Large intestine (tissue), 3 donors: ENCODE results near the gene TENT4A. TPM values are rescaled to one million over a fixed set of nuclear protein-coding genes. Genes with fewer than 3 reads are reported as not detected.

Experiments
- DNase-seq, 2 donors: peaks; one replicate each; pipeline versions ENCODE4 v3.0.0 to v3.0.0-alpha.2; 2013
- H3K27ac ChIP-seq: one replicate; pipeline ENCODE4 v1.5.1; 2013; ENCODE audit warnings: low read length
- H3K27me3 ChIP-seq: 2 replicates; pipeline ENCODE4 v1.6.1; 2013; ENCODE audit warnings: low read length; ENCODE audit not compliant: control insufficient read depth, insufficient read depth
- H3K36me3 ChIP-seq: 2 replicates; pipeline ENCODE4 v1.6.1; 2013; ENCODE audit warnings: low read length; ENCODE audit not compliant: control insufficient read depth, insufficient read depth
- H3K4me1 ChIP-seq: one replicate; pipeline ENCODE4 v1.6.1; 2013; ENCODE audit warnings: low read length; ENCODE audit not compliant: control insufficient read depth, insufficient read depth
- H3K4me3 ChIP-seq: one replicate; pipeline ENCODE4 v1.5.1; 2013; ENCODE audit warnings: low read length
- H3K9me3 ChIP-seq: one replicate; pipeline ENCODE4 v1.6.1; 2013; ENCODE audit warnings: mild to moderate bottlenecking, low read depth, low read length, moderate library complexity; ENCODE audit not compliant: control insufficient read depth
- WGBS: methylation state at CpG from one replicate; pipeline ENCODE4 v1.1.5; 2013; ENCODE audit warnings: low lambda C conversion rate; ENCODE audit not compliant: insufficient coverage; 5-methylcytosine and 5-hydroxymethylcytosine counted together
- polyA plus RNA-seq: library from polyadenylated mRNA; unstranded; fragments of 120-200 nt; gene quantifications from one replicate; pipeline ENCODE4 v1.2.1, GENCODE V29; 2013

TENT4A gene
- polyA plus RNA-seq, 1 donor = 24.7 TPM

GRCh38 chr5:6723122-6723815 lies 10.0 kb downstream of the TENT4A start:
- 80% methylated on average over 3 of the region's 14 CpGs for WGBS
- no peaks in the 10 kb centered on the region for H3K27me3 ChIP-seq
- H3K4me3 ChIP-seq = no peak overlapping the region
- H3K9me3 ChIP-seq = no peaks in the 10 kb centered on the region
- no peak overlapping the region for H3K27ac ChIP-seq
- no peak for DNase-seq
- no peaks in the 10 kb centered on the region for H3K4me1 ChIP-seq
- H3K36me3 ChIP-seq = peaks cover 28% of the 10 kb centered on the region

- H3K36me3 ChIP-seq = peaks cover 28% of the 10 kb centered on the region
- no peak overlapping the region for H3K4me3 ChIP-seq
- no CpG with 5 or more reads among the region's 12 CpGs for WGBS
- no peak overlapping the region for H3K27ac ChIP-seq
- no peaks in the 10 kb centered on the region for H3K4me1 ChIP-seq
- no peaks in the 10 kb centered on the region for H3K9me3 ChIP-seq
- H3K27me3 ChIP-seq = no peaks in the 10 kb centered on the region
- no peak for DNase-seq
These were observed 10.6 kb downstream of the TENT4A start for GRCh38 chr5:6723816-6724300.

GRCh38 chr5:6724321-6724929 lies 11.2 kb downstream of the TENT4A start:
- H3K27me3 ChIP-seq = no peaks in the 10 kb centered on the region
- peaks cover 26% of the 10 kb centered on the region for H3K36me3 ChIP-seq
- H3K9me3 ChIP-seq = no peaks in the 10 kb centered on the region
- no peak overlapping the region for H3K4me3 ChIP-seq
- DNase-seq = no peak
- peaks cover 2% of the 10 kb centered on the region for H3K4me1 ChIP-seq
- WGBS = 93% methylated on average over 5 of the region's 8 CpGs
- no peak overlapping the region for H3K27ac ChIP-seq

GRCh38 chr5:6725421-6725820 lies 12.2 kb downstream of the TENT4A start:
- Histone ChIP-seq H3K27ac (no peak overlapping the region), H3K36me3 (peaks cover 24% of the 10 kb centered on the region), H3K4me1 (peaks cover 12% of the 10 kb centered on the region), H3K9me3 (no peaks in the 10 kb centered on the region), H3K27me3 (no peaks in the 10 kb centered on the region), H3K4me3 (no peak overlapping the region)
- no peak for DNase-seq
- WGBS = 80% methylated on average over 1 of the region's 4 CpGs

GRCh38 chr5:6726006-6726405 lies 12.8 kb downstream of the TENT4A start:
- no peak overlapping the region for H3K4me3 ChIP-seq
- no peaks in the 10 kb centered on the region for H3K27me3 ChIP-seq
- H3K27ac ChIP-seq = no peak overlapping the region
- peaks cover 24% of the 10 kb centered on the region for H3K36me3 ChIP-seq
- peaks cover 13% of the 10 kb centered on the region for H3K4me1 ChIP-seq
- H3K9me3 ChIP-seq = no peaks in the 10 kb centered on the region
- WGBS = no CpG with 5 or more reads among the region's 9 CpGs
- no peak for DNase-seq

GRCh38 chr5:6727231-6727630 lies 14.0 kb downstream of the TENT4A start:
- no CpG with 5 or more reads among the region's 8 CpGs for WGBS
- peaks cover 24% of the 10 kb centered on the region for H3K36me3 ChIP-seq
- DNase-seq = no peak

GRCh38 chr5:6728011-6728794 lies 15.0 kb downstream of the TENT4A start:
- Histone ChIP-seq H3K4me1 (peaks cover 21% of the 10 kb centered on the region), H3K27ac (no peak overlapping the region), H3K9me3 (no peaks in the 10 kb centered on the region), H3K4me3 (no peak overlapping the region), H3K27me3 (no peaks in the 10 kb centered on the region), H3K36me3 (peaks cover 24% of the 10 kb centered on the region)
- DNase-seq = no peak
- no CpG with 5 or more reads among the region's 17 CpGs for WGBS

More at GRCh38 chr5:6727231-6727630, 14.0 kb downstream of the TENT4A start:
- H3K9me3 ChIP-seq = no peaks in the 10 kb centered on the region
- no peaks in the 10 kb centered on the region for H3K27me3 ChIP-seq
- no peak overlapping the region for H3K27ac ChIP-seq
- peaks cover 21% of the 10 kb centered on the region for H3K4me1 ChIP-seq
- no peak overlapping the region for H3K4me3 ChIP-seq

GRCh38 chr5:6728795-6729183 lies 15.6 kb downstream of the TENT4A start:
- WGBS = 80% methylated on average over 1 of the region's 1 CpG
- Histone ChIP-seq H3K27ac (no peak overlapping the region), H3K4me3 (no peak overlapping the region), H3K4me1 (peaks cover 21% of the 10 kb centered on the region), H3K36me3 (peaks cover 21% of the 10 kb centered on the region), H3K9me3 (no peaks in the 10 kb centered on the region), H3K27me3 (no peaks in the 10 kb centered on the region)
- DNase-seq = no peak

- Histone ChIP-seq H3K36me3 (peaks cover 13% of the 10 kb centered on the region), H3K27ac (no peak overlapping the region), H3K4me1 (peaks cover 21% of the 10 kb centered on the region), H3K27me3 (no peaks in the 10 kb centered on the region), H3K9me3 (no peaks in the 10 kb centered on the region), H3K4me3 (no peak overlapping the region)
- no peak for DNase-seq
- no CpG with 5 or more reads among the region's 12 CpGs for WGBS
These were observed 16.4 kb downstream of the TENT4A start for GRCh38 chr5:6729386-6730310.

GRCh38 chr5:6730407-6730806 lies 17.2 kb downstream of the TENT4A start:
- Histone ChIP-seq H3K4me3 (no peak overlapping the region), H3K36me3 (peaks cover 12% of the 10 kb centered on the region), H3K27ac (no peak overlapping the region), H3K27me3 (no peaks in the 10 kb centered on the region), H3K4me1 (peaks cover 21% of the 10 kb centered on the region), H3K9me3 (no peaks in the 10 kb centered on the region)
- no CpG with 5 or more reads among the region's 8 CpGs for WGBS
- DNase-seq = no peak
